ENCODE measurements around the gene SUN2. TPM values are rescaled to one million over a fixed set of nuclear protein-coding genes. Genes with fewer than 3 reads are reported as not detected.

Gene SUN2
- total and polyA plus RNA-seq, 2 of the 8 experiments (the other 6 are each of a cell fraction or from before 2014, with no cell fraction given) = 5.1 to 10.5 TPM

DNA sequence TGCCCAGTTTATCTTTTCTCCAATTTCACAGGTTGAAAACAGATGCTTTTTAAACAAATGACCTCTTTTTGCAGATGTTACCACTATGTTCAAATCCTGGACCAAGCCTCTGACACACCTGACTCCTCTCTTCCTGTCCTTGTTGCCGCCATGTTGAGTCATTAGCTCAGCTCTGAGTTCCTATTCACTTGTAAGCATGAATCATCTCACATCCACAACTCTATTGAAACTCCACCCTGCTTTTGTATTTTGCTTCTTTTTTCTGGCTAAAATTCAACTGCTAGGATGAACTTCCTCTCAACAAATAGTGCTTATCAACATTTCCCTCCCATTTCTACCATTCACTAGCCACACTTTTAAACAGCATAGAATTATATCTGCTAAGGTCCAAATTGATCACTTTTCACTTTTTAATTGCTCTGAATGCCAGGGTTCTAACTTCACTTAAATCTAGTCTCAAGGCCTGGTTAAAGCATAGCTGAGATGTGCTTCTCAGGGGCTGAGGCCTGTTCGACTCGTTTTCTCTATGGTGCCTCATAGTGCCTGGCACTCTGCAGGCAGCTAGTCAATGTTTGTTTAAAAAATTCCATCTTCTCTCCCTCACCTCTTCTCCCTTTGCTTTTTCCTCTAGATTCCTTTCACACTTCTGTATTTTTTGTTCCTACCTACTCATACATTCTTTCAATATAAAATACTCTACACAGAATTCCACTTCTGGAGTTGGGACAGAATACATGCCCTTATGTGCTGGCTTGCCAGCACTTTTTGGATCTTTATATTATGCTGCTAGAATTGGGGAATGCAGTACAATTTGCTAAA is 59.0 kb downstream of the SUN2 start (continued):
- no peak for TF ChIP-seq SIRT6 (IDR thresholded peaks at IDR 0.05; ENCODE audit: low read length)
- no peak for TF ChIP-seq JUND (IDR thresholded peaks at IDR 0.05; ENCODE audit: low read length)
- TF ChIP-seq TEAD4 (IDR thresholded peaks at IDR 0.05; ENCODE audit: low read depth, low read length) = no peak
- no peak for TF ChIP-seq CHD1 (IDR thresholded peaks at IDR 0.05; ENCODE audit: low read depth, low read length)
- TF ChIP-seq YY1 (IDR thresholded peaks at IDR 0.05; ENCODE audit: low read depth, low read length) = no peak
